Colon (tissue), 2 donors: ENCODE measurements around the gene RNASE11.
"Not testable (repeated sequence)": the region's sequence is repeated elsewhere in the genome, so short reads cannot be mapped to it uniquely, and the experiment has no call there.

Source experiments
- FAIRE-seq: peaks from 2 replicates; lab custom pipeline; 2012; peaks lifted over from hg19 to GRCh38; lab: Jason Lieb, UNC
- donor health status: control.
- donor health status: control.

The RNASE11 gene

DNA sequence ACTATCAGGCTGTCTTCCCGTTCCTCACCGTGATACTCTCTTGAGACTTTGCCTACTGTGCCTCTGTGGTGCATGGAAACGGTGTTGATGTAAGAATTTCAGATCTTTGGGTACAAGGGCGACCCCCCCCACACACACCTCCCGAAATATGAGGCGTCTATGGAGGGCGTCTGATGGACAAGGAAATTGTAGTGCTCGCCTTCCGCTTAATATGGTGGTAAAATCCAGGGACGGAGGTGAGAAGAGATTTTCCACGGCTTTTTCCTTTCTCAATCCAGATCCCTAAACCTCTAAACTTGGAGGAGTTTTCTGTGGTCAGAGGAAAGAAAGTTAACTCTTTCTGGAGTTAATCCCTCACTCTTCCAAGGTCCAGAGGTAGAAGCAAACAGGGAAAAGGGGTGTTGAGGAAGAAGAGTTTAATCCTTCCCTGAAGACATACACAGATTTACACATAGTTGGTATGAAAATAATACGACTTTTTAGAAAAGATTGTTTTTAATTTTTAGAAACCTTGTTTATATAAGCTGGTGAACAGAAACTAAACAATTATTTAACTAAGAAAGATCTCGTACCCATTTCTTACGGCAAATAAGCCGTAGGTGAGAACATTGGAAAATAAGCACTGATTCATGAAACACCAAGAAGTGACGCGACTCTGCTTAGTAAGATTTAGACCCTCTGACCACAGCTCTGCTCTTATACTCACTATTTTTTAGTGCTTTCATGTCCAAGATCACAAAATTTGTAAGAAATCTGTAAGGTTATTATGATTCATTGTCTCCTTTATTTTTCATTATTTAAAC is 26.4 kb upstream of the RNASE11 start:
- no peak for FAIRE-seq

DNA sequence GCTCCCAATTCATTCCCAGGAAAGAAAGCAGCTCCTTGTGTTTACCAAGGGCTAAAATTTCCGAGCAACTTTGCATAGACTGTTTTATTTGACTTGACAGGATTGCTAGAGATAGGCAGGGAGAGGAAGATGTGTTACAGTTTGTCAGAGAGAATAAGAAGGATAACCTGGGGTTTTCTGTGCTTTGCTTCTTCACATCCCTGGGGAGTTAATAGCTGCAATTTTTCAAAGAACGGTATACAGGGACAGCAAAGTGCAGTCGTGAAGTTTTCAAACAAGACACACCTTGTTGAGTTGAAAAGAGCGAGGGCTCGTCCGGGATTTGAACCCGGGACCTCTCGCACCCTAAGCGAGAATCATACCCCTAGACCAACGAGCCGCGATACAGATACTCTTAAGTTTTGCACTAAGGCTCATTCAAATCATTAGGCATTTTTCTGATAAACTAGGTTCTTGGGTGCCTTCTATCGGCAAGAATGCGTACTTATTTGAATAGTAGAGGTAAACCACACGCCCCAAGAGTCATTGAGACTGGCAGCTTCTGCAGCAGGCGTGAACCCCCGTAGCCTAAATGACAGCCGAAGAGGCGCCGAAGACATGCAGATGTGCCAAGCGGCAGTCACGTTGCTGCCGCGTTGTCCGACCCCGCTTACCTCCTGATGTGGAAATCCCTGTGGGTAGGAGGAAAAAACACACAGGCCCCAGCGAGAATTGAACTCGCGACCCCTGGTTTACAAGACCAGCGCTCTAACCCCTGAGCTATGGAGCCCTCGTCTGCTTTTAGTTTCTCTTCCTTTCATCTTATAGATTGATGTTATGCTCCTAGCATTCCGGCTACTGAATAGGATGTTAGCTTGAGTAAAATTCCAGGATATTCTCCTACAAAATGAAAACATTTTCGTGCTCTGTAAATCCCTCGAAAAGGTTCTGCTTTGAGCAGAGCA is 25.6 kb upstream of the RNASE11 start:
- no peak for FAIRE-seq

DNA sequence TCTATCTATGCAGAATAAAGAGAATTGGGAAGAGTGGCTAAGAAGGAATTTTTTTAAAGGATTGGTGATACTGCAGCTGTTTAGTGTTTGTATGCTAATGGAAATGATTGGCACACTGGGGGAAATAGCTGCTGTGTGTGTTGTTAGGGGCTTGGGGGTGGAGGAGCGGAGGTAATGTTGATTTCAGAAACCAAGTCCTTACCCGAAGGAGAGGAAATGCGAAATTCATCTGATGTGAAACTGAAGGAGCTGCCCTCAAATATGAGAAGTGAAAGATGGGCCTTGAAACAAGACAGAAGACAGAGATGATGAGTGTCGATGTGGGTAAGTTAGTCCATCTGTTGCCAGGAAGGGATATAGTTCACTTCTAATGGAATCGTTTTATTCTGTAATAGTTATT is 24.6 kb upstream of the RNASE11 start:
- no peak for FAIRE-seq

DNA sequence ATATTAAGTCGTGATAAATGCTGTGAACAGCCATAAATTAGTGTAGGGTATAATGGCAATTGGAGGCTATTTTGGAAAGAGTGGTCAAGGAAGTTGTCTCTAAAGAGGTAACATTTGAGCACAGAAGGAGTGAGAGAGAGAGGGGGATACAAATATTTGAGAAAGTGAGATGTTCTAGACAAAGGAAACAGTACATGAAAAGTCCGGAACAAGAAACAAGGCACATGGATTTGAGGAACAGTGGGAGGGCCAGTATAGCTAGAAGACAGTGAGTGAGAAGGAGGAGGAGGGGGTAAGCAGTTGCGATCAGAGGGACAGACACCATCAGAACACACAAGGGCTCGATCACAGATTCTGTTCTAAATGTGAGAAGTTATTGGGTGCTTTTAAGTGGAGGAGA is 23.5 kb upstream of the RNASE11 start:
- FAIRE-seq: no peak

DNA sequence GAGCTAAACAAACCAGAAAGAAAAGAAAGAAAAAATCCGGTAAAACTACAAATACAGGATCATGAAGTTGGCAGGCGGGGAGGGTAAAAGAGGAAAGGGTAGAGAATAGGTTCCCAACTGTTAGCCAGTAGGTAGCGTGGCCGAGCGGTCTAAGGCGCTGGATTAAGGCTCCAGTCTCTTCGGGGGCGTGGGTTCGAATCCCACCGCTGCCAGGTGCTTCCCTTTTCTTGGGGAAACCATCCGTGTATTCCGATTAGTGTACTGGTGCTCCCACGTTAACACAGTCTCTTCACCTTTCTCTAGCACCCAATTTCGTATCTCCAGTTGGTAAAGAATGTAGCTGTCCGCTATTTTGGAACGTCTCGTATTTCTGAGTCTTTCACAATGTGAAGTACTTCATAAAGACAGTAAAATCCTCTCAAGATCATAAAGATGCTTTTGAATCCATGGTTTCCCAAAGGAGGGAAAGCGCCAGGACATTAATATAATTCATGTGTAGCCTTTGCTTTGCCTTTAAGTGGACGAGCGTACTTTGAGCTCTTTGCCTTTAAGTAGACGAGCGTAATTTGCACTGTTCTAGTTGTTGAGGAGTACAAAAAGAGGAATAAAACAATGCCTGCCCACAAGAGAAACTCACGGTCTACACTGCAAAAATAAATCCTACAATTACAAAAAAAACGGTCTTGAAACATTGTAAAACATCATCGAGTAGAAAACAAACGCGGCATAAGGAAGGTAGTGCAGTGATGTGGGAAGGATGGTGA is 22.4 kb upstream of the RNASE11 start:
- FAIRE-seq: no peak

DNA sequence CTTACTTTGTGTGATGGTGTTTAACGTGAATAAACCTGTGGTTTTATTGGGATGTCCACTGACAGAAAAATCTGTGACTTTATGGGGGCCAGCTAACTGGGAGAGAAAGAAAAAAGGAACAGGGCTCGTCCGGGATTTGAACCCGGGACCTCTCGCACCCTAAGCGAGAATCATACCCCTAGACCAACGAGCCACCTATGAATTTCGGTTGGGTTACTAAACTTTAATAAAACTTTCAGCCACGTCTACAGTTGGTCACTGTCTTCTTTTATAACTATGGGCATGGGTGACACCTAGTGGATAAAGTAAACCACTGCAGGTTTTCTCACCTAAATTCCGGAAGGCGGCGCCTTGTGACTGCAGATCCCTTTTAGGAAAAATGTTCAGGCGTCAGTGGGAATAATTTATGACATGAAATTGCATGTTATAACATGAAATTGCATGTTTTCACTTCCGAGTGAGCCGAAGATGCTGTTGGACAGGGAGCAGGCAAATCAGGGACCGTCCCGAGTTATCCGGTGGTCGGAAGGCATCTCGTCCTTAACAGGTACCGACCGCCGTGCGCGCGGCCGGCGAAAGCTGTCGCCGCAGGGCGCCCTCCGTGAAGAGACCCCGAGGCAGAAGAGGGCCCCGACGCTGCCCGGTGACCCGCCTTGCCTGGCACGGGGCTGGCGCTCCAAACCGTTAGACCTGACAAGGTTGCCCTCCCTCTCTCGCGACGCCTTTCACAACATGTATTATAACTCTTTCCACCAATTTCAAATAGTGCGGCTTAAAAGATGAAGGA is 21.6 kb upstream of the RNASE11 start:
- FAIRE-seq: no peak

DNA sequence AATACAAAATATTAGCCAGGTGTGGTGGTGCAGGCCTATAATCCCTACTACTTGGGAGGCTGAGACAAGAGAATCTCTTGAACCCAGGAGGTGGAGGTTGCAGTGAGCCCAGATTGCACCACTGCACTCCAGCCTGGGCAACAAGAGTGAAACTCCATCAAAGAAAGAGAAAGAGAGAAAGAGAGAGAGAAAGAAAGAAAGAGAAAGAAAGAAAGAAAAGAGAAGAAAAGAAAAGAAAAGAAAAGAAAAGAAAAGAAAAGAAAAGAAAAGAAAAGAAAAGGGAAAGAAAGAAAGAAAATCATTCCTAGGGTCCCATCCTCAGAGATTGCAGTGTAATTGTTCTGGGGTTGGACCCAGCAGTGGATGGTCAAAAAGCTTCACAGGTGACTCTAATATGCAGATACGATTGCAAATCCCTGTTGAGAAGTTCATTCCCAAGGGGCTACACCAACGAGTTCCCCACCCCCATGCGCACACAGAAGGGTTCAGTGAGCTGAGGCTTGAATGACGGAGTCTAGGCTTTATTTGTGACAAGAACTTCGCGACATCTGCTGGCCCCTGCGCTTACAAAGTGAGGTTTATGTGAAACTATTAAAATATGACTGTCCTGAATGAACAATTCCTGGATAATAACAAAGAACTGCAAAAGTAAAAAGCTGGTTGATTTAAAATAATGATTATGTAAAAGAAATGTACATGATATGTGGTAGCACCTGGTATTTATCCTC is 20.7 kb upstream of the RNASE11 start:
- FAIRE-seq: no peak

DNA sequence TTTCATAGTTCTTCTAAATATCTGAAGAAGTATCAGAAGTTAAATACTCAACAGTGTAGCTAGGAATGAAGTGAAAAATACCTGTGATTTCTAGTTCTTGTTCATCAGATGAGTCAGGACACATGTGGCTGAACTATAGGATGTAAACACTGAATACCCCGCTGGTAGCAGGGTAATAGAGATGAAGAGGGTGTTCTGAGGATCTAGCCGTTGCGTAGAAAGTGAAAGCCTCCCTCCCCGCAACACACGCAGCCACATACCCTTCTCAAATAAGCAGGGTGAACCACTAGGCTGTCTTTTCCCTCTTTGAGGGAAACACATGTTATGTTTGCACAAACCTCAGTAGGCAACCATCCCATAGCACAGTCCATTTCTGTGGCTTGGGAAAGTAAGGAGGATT is 19.8 kb upstream of the RNASE11 start:
- no peak for FAIRE-seq

DNA sequence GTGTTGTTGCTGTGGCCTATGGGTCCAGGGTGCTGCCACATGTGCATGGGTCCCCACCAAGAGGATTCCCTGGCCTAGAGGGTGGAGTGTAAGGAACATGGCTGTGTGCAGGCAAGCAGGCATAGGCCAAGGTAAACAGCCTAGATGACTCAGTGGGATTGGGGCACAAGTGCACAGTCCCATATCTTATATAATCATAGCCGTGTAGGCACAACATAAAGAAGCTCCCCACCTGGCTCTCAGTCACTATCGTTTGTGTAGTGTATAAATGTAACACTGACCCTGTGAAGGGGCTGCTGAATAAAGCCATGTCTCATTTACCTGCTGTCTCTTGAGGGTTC is 19.1 kb upstream of the RNASE11 start:
- FAIRE-seq: no peak

DNA sequence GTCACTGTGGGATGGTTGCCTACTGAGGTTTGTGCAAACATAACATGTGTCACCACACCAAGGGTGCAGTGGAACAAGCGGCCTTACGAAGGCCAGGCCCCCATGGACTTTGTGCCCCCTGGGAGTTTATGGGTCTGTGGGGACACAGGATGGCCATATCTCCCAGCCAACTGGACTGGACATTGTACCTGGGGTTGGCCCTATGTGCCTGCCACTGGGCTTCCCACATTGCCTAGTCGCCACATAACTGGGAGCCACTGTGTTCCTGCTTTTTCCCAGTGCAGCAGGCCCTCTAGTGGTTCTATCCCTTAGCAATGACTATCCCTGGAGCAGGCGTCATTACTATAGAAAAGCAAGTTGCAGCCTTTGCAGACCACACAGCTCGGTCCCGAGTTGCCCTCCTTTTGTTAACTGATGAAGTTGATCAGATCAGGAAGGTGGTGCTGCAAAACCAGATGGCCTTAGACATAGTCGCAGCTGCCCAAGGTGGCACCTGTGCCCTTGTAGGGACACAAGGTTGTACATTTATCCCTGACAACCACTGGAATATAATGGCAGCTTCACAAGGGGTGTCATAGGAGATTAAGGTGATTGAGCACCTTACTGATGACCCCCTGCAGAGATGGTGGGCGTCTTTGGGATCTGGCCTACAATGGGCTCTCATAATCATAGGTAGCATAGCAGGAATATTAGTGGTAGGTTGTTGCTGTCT is 18.5 kb upstream of the RNASE11 start:
- FAIRE-seq: no peak

DNA sequence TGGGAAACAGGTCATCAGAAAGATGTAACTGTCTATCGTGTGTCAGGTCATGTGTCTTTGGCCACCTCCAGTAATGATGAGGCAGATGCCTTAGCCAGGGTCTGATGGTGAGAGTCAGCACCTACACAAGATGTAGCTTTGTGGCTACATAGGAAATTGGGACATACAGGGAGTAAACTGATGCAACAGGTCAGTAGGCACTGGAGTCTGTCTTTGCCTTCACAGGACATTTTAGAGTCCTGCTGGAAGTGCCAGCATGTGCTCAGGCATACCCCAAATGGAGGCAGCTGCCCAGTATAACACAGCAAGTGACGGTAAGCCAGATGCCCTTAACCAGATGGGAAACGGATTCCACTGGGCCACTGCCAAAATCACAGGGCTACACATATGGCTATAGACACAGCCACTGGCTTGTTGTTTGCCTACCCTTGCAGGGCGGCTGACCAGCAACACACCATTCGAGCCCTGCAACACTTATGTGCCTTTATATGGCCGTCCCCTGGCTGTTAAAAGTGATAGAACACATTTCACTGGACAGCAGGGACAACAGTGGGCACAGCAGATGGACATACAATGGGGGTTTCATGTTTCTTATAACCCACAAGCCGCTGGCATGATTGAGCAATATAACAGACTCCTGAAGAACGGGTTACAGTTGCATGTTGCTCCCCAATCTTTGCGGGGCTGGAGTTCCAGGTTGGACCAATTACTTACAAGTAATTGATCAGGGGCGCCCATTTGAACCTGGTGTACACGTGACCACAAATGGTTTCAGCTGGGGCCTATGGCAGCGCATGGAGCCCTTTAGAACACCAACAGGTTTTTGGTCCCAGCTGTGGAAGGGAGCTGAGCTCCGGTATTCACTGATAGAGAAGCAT is 16.3 kb upstream of the RNASE11 start:
- FAIRE-seq: no peak

DNA sequence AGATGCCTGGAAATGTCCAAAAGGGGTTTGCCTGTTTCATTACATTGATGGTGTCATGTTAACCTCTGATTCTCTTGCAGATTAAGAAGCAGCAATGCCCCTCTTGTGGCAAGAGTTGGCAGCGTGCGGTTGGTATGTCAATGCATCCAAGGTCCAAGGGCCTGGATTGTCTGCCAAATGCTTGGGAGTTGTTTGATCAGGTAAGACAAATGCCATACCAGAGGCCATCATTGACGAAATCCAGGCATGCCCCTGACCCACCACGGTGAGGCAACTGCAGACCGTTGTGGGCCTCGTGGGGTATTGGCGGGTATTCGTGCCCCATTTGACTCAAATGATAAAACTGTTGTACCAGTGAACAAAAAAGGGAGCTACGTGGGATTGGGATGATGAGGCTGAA is 14.8 kb upstream of the RNASE11 start:
- no peak for FAIRE-seq

DNA sequence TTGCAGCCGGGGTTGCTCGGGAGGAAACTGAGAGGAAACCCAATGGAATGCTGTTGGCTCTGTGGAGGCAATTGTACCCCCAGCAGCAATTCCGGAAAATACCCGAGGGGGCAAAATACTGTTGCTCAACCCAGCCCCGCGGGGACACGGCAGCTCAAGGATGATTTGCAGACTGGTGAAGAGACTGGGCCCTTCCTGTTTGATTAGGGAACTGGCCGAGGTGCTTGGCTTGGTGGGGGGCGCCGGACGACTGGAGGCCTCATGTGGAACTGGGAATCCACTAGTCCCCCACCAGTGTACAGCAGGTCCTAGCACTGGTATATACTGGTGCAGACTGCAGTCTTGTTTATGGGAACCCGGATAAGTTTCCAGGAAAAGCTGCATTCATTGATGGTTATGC is 13.7 kb upstream of the RNASE11 start:
- no peak for FAIRE-seq

DNA sequence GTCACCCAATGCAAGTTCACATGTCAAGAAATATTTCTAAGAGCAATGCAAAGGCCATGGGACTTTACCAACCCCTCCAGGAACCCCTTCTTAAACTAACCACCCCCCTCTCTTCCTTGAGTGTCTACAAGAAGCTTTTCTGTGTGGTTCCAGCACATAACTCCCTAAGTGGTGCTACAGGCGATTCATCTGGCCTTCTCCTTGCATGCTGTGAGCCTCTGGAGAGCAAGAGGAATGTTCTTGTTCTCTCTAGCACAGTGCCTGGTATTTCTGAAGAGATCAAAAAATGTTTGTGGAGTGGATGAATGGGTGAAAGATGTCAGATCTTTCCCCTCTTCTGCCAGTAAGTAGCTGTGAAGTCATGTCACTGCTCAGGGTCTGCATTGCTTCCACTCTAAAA is 9.3 kb upstream of the RNASE11 start:
- FAIRE-seq: no peak

DNA sequence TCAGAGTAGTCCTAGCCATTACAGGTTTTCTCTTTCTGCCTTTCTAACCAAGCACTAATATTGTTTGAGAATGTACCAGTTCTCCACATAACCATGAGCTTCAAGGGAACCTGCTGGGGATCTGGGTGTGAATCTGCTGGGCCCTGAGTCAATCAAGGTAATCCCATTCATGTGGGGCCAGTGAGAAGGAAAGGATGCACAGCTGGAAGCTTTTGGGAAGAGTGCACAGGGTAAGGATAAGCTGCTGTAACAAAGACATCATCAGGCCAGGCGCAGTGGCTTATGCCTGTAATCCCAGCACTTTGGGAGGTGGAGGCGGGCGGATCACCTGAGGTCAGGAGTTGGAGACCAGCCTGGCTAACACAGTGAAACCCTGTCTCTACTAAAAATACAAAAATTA is 7.9 kb upstream of the RNASE11 start:
- FAIRE-seq: not testable (repeated sequence)

DNA sequence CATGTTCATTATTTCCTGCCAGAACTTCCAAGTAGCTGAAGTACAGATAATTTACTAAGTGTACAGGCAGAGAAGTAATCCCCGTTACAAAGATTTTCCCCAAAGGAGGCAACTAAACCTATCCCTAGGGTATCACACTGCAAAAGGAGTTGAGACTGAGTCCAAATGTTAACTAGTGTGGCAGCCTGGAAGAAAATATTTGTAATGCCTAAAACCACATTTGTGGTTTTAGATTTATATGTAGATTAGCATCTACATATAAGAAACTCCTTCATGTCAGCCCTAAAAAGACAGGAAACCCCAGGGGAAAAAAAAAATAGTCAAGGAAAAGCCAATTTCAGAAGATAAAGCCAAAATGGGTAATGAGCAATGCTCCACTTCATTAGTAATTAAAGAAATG is 4.8 kb upstream of the RNASE11 start:
- FAIRE-seq: no peak

DNA sequence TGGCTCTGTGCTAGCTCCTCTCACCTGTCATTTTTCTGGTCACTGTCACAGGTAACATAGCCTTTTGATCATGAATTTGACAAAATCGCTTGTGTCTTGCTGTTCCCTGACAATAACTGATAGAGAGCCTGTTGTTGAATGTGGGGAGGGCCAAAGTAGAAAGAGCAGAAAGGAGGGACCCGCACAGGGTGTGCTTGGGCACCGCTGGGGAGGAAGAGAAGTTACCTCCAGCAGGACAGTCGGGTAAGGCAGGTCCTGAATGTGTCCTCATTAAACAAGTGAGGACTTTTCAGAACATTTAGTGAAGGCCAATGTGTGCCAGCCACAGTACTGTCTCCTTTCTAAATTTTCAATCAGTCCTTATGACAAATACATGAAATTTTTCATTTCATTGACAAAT is 3.4 kb upstream of the RNASE11 start, which contains the start of gene RNASE12:
Gene RNASE12 (minus strand): TSS at position 142 of the 400 bp plus-strand sequence. CDS start 653 bp downstream, outside the sequence.
- FAIRE-seq: no peak

DNA sequence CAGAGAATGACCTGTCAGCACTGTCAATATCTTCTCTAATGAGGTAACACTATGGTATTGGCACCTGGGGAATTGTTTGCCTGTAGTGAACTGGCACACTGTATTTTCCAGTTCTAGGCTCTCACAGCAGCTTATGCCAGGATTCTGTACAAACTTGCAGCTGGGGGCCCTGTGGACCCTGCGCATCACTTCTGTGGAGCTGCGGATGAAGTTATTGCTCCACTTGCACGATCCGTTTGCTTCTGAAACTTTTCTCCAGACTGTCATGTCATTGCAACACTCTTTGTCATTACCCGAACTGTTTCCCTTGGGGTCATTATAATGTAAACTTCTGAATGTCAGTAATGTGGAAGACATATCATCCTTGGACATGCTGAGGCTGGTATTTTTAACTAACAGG is 3.9 kb downstream of the RNASE11 start:
- FAIRE-seq: no peak

DNA sequence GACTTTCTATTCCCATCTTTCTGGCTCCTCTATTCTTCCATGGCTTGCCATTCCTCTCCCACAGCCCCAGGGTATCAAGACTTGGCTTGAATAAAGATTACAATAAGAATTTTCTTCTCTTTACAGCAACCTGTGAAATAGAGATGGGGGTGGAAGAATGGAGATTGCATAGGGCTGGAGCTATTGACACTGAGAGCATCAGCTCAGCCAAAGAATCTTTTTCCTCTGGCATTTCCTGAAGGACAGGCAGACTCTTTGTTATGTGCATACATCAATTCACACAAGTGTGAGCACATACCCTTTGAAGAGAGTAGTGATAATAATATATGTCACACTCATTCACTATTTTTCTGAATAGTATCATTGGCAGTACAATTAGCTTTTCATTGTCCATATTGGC is 4.7 kb downstream of the RNASE11 start:
- no peak for FAIRE-seq
